Tibial artery (tissue), 4 donors: ENCODE results near the gene SYNJ2.

Source experiments
- DNase-seq, 2 donors: peaks; one replicate each; pipeline ENCODE4 v3.0.0-alpha.2; 2019
- H3K27ac ChIP-seq, 2 donors: fragments of 200-600 bp; sonication (generic) in 1 of 2; 1 replicate in 1 of 2; 2 replicates in 1 of 2; pipeline ENCODE4 v1.5.1; 2018 to 2019; ENCODE audit warnings: mild to moderate bottlenecking in 1 of 2
- H3K27me3 ChIP-seq, 2 donors: fragments of 200-600 bp; sonication (generic) in 1 of 2; one replicate each; pipeline versions ENCODE4 v1.5.1 to v1.6.0; 2016 to 2019
- H3K36me3 ChIP-seq, 3 donors: fragments of 200-600 bp; sonication (generic) in 2 of 3; one replicate each; pipeline ENCODE4 v1.5.1; 2016 to 2019; ENCODE audit warnings: mild to moderate bottlenecking in 2 of 3
- H3K4me1 ChIP-seq, 4 donors: fragments of 200-600 bp; sonication (generic) in 2 of 4; 1 replicate in 3 of 4; 2 replicates in 1 of 4; pipeline ENCODE4 v1.5.1; 2016 to 2019
- H3K4me3 ChIP-seq, 2 donors: fragments of 200-600 bp; sonication (generic) in 1 of 2; 1 replicate in 1 of 2; 2 replicates in 1 of 2; pipeline ENCODE4 v1.5.1; 2018 to 2019; ENCODE audit warnings: mild to moderate bottlenecking in 2 of 2
- H3K9me3 ChIP-seq, 3 donors: fragments of 200-600 bp; sonication (generic) in 1 of 3; one replicate each; pipeline ENCODE4 v1.5.1; 2016 to 2019
- intact Hi-C: fragments of 100-400 bp; cut with DNase I; formaldehyde crosslinking; loops from one replicate; pipeline ENCODE4 v1.15.0; 2023; ENCODE audit warnings: low total_unique reads
- TF ChIP-seq, protein P1 (sequence below), 2 experiments: fragments of 200-600 bp in 1 of 2; fragments of 450-650 bp in 1 of 2; IDR thresholded peaks; one replicate each; pipeline ENCODE4 v1.5.1; 2017 to 2019; ENCODE audit warnings: antibody characterized with exemption in 2 of 2, mild to moderate bottlenecking in 1 of 2, moderate library complexity in 1 of 2

The SYNJ2 gene

GRCh38 chr6:157961832-157962575 is 19.7 kb upstream of the SYNJ2 start:
- TF ChIP-seq, protein P1, sequence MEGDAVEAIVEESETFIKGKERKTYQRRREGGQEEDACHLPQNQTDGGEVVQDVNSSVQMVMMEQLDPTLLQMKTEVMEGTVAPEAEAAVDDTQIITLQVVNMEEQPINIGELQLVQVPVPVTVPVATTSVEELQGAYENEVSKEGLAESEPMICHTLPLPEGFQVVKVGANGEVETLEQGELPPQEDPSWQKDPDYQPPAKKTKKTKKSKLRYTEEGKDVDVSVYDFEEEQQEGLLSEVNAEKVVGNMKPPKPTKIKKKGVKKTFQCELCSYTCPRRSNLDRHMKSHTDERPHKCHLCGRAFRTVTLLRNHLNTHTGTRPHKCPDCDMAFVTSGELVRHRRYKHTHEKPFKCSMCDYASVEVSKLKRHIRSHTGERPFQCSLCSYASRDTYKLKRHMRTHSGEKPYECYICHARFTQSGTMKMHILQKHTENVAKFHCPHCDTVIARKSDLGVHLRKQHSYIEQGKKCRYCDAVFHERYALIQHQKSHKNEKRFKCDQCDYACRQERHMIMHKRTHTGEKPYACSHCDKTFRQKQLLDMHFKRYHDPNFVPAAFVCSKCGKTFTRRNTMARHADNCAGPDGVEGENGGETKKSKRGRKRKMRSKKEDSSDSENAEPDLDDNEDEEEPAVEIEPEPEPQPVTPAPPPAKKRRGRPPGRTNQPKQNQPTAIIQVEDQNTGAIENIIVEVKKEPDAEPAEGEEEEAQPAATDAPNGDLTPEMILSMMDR (IDR thresholded peaks at IDR 0.05): no peak
- no peaks in the 10 kb centered on the region for H3K36me3 ChIP-seq
- DNase-seq: no peak

GRCh38 chr6:157962601-157963302 is 18.9 kb upstream of the SYNJ2 start:
- peaks cover 0 to 14% (median 0%) of the 10 kb centered on the region in 4 donors for H3K4me1 ChIP-seq
- no peaks in the 10 kb centered on the region for H3K36me3 ChIP-seq
- peaks cover 0 to 22% (median 11%) of the 10 kb centered on the region in 3 donors for H3K9me3 ChIP-seq
- no peak overlapping the region for H3K4me3 ChIP-seq
- TF ChIP-seq, protein P1 (IDR thresholded peaks at IDR 0.05): no peak
- no peaks in the 10 kb centered on the region for H3K27me3 ChIP-seq
- H3K27ac ChIP-seq: peak overlapping the region in 1 of 2 donors; percentile 26
- intact Hi-C loops: no loop called here
- no peak for DNase-seq

More at GRCh38 chr6:157961832-157962575, 19.7 kb upstream of the SYNJ2 start:
- H3K27me3 ChIP-seq: no peaks in the 10 kb centered on the region
- no peak overlapping the region for H3K4me3 ChIP-seq
- peaks cover 0 to 24% (median 12%) of the 10 kb centered on the region in 3 donors for H3K9me3 ChIP-seq
- peak overlapping the region in 1 of 2 donors; percentile 26 for H3K27ac ChIP-seq
- intact Hi-C loops: no loop called here
- H3K4me1 ChIP-seq: peaks cover 0 to 14% (median 0%) of the 10 kb centered on the region in 4 donors

- intact Hi-C loops: no loop called here
- H3K36me3 ChIP-seq: no peaks in the 10 kb centered on the region
- TF ChIP-seq, protein P1 (IDR thresholded peaks at IDR 0.05): no peak
- H3K9me3 ChIP-seq: peaks cover 0 to 11% (median 0%) of the 10 kb centered on the region in 3 donors
- no peak overlapping the region for H3K4me3 ChIP-seq
- H3K4me1 ChIP-seq: peaks cover 0 to 14% (median 0%) of the 10 kb centered on the region in 4 donors
- H3K27ac ChIP-seq: no peak overlapping the region
- H3K27me3 ChIP-seq: no peaks in the 10 kb centered on the region
- no peak for DNase-seq
Measured at GRCh38 chr6:157964100-157964499, 17.6 kb upstream of the SYNJ2 start.

DNA sequence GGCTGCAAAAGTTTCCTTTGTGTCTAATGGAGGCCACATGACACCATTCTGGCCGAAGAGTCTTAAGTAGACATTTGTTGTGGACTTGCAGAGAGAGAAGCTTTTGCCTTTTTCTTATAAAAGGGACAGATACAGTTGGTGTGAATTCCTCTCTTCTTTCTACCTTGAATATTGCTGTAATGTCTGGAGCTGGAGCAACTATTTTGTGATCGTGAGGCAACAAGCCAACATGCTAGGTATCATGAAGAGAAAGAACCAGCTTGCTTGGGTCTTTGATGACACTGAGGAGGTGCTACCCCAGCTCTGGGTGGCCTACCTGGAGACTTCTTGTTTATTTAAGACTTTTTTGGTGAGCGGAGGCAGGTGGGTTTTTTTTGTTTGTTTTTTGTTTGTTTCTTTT is 16.3 kb upstream of the SYNJ2 start:
- no peaks in the 10 kb centered on the region for H3K9me3 ChIP-seq
- no peak overlapping the region for H3K4me3 ChIP-seq
- H3K36me3 ChIP-seq: no peaks in the 10 kb centered on the region
- no peak for DNase-seq
- no peak overlapping the region for H3K27ac ChIP-seq
- H3K4me1 ChIP-seq: peaks cover 0 to 14% (median 0%) of the 10 kb centered on the region in 4 donors
- intact Hi-C loops: no loop called here
- TF ChIP-seq, protein P1 (IDR thresholded peaks at IDR 0.05): no peak
- no peaks in the 10 kb centered on the region for H3K27me3 ChIP-seq

GRCh38 chr6:157966589-157966977 is 15.1 kb upstream of the SYNJ2 start:
- intact Hi-C loops: no loop called here
- H3K4me1 ChIP-seq: peaks cover 0 to 14% (median 0%) of the 10 kb centered on the region in 4 donors
- no peaks in the 10 kb centered on the region for H3K9me3 ChIP-seq
- H3K27me3 ChIP-seq: no peaks in the 10 kb centered on the region
- H3K27ac ChIP-seq: no peak overlapping the region
- no peak for DNase-seq
- H3K36me3 ChIP-seq: no peaks in the 10 kb centered on the region
- TF ChIP-seq, protein P1 (IDR thresholded peaks at IDR 0.05): no peak
- no peak overlapping the region for H3K4me3 ChIP-seq
